AG09309 (cell line): ENCODE results near the gene LECT2.

Source experiments
- DNase-seq: peaks from one replicate; pipeline ENCODE4 v3.0.0-alpha.2; 2010; ENCODE audit warnings: low read depth
- H3K4me3 ChIP-seq: 2 replicates; pipeline ENCODE4 v1.5.1; 2011; ENCODE audit warnings: mild to moderate bottlenecking, low read depth, low read length, moderate library complexity; ENCODE audit not compliant: control insufficient read depth
- TF ChIP-seq, protein P1 (sequence below): IDR thresholded peaks from 2 replicates; pipeline ENCODE4 v1.5.1; 2011; ENCODE audit warnings: mild to moderate bottlenecking, low read depth, low read length, inconsistent platforms; ENCODE audit not compliant: insufficient read depth, control insufficient read depth; ENCODE audit errors: missing control alignments

Gene LECT2

DNA sequence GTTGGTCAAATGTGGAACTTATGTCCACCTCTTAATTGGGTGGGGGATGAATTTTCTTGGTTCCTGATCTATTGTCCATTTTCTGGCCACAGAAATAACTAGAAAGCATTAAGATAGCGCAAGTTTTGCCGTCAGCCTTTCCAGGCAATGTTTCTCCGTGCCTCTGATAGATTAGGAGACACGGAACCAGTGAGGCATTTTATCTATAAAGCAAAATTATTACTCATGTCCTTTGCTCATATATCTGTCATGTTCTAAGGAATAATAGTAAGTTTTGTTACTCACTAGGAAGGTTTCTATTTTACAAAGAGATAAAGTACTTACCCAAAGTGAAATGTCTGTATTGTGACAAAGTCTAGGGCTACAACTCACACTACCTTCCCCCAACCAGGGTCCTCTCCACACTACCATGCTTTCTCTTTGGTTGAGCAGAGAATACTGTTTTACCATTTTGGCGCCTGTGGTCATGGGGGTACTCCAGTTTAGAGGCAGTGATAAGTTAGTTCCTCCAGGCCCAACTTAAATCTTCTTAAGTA is 39.2 kb downstream of the LECT2 start:
- DNase-seq = no peak
- H3K4me3 ChIP-seq = no peak overlapping the region
- TF ChIP-seq, protein P1, sequence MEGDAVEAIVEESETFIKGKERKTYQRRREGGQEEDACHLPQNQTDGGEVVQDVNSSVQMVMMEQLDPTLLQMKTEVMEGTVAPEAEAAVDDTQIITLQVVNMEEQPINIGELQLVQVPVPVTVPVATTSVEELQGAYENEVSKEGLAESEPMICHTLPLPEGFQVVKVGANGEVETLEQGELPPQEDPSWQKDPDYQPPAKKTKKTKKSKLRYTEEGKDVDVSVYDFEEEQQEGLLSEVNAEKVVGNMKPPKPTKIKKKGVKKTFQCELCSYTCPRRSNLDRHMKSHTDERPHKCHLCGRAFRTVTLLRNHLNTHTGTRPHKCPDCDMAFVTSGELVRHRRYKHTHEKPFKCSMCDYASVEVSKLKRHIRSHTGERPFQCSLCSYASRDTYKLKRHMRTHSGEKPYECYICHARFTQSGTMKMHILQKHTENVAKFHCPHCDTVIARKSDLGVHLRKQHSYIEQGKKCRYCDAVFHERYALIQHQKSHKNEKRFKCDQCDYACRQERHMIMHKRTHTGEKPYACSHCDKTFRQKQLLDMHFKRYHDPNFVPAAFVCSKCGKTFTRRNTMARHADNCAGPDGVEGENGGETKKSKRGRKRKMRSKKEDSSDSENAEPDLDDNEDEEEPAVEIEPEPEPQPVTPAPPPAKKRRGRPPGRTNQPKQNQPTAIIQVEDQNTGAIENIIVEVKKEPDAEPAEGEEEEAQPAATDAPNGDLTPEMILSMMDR = no peak

DNA sequence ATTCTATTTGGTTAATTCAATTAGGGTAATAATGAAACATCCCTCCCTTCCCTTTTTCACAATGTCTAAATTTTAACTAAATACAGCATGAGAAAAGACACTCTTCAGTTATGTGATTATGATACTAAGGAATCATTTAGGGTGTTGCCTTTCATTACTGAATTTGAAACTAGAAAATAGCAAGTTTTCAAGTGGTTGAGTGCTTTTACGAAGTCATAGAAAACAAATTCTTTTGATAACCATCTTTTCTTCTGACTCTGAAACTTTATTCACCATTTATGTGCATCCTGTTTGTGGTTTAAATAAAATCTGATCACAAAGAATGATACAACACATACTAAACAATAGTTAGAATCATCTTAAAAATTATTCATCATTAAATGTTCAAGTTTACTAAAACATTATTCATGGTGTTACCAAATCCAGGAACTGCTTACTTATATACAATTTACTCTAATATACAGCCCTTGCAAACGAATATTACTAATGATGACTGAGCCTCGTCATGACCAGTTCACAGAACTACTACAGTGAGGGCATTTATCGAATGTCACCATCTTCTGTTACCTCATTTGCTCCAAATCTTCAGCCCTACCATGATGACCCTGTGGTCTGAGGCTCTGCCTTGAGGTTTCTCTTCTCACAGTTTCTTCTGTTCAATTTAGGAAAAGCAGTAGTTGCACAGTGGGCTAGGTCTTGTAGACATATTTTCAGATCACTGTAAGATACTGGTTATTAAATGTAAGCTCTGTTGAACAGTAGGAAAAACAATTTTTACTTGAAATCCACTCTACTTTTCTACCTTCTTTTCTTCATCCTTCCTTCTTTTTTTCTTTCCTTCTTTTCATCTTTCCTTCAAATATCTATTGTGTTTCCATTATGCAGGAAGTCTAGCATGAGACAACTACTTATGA is 40.8 kb downstream of the LECT2 start:
- H3K4me3 ChIP-seq = no peak overlapping the region
- no peak for DNase-seq
- TF ChIP-seq, protein P1 = no peak

DNA sequence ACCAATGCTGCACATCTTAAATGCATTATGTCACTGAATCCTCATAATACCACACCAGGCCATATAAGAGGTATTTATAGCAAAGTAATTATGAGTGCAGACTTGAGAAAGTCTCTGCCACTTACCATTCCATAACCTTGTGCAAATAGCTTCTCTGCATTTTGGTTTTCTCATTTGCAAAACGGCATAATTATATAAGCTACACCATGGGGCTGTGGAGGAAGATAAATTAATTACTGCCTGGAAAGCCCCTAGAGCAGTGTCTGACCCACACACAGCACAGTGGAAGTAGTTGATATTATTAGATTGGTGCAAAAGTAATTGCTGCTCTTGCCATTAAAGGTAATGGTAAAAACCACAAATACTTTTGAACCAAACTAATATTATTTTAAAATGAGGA is 49.6 kb downstream of the LECT2 start:
- no peak for DNase-seq
- no peak overlapping the region for H3K4me3 ChIP-seq

DNA sequence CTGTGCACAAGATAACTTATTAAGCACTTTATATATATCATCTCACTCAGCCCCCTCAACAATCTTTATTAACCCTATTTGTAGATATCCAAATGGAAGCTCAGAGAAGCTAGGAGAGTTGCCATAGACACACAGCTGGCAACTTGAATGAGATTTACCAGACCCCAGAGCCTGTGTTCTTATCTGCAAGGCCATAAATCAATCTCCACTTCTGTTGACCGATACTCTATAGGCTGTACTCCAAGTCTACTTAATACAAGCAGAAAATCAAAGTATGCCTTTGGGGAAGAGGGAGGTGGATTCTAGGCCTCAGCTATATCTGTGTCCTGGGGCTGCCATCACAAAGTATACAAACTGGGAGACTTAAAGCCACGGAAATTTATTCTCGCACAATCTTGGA is 53.1 kb downstream of the LECT2 start:
- no peak overlapping the region for H3K4me3 ChIP-seq
- TF ChIP-seq, protein P1 = no peak
- DNase-seq = no peak

More for the DNA sequence above, 49.6 kb downstream of the LECT2 start:
- TF ChIP-seq, protein P1 = no peak

DNA sequence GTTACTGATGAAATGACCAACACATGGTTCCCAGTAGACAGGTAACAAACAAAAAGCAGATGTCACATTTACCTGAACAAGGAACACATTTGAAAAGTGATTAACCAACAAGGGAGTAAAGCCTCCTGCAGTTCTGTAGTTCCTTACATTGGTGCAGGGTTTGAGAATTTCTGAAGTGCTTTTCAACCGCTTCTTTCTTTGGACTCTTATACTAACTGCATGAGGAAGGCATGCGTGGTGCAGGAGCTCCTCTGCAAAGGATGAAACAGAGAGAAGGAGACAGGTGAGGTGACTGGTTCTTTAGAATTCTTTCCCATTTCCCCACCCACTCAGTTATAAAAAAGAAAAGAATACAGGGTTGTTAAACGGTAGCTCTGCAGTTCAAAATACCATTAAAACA is 54.5 kb downstream of the LECT2 start:
- TF ChIP-seq, protein P1 = no peak
- DNase-seq = no peak
- no peak overlapping the region for H3K4me3 ChIP-seq

DNA sequence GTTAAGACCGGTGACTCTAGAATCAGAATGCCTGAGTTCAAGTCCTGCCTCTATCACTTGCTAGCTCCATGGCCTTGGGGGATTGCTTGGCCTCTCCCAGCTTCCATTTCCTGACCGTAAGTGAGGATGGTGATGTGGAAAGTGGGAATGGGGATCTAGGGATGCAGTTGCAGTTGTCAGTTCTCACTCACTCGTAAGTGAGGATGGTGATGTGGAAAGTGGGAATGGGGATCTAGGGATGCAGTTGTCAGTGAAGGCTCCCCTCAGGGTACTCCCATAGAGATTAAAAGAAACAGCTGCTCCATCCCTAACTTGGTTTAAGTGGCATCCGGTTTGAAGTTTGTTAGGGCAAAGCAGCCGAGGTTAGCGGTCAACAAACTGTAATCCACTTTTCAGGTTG is 56.1 kb downstream of the LECT2 start:
- DNase-seq = no peak
- TF ChIP-seq, protein P1 = no peak
- no peak overlapping the region for H3K4me3 ChIP-seq
